Stimulated activated effector memory CD8-positive, alpha-beta T cell treated with anti-CD3 and anti-CD28 coated beads, Interleukin-12 subunit alpha, Interleukin-12 subunit beta, amount 100 ng/mL, for 72 hours (primary cell): ENCODE results near the gene PRKCH.
A peak's percentile ranks its signal among the peaks of the same experiment; 100 is the strongest.

Experiments
- ATAC-seq: fragments of 150-1000 bp; cut with Tn5 transposase; 2 replicates; pipeline ENCODE4 v1.10.0; 2021
- DNase-seq, 2 donors: peaks; one replicate each; pipeline ENCODE4 v3.0.0; 2021 to 2022; ENCODE audit warnings: low spot score in 2 of 2
- H3K27ac Mint-ChIP-seq: one replicate; pipeline ENCODE4 v1.8.0; 2022; ENCODE audit warnings: mild to moderate bottlenecking, mixed read lengths
- H3K36me3 Mint-ChIP-seq: one replicate; pipeline ENCODE4 v1.8.0; 2022; ENCODE audit warnings: mild to moderate bottlenecking, mixed read lengths
- H3K4me1 Mint-ChIP-seq: one replicate; pipeline ENCODE4 v1.8.0; 2022; ENCODE audit warnings: mixed read lengths
- H3K4me3 Mint-ChIP-seq: one replicate; pipeline ENCODE4 v1.8.0; 2022; ENCODE audit warnings: mild to moderate bottlenecking, mixed read lengths
- H3K9me3 Mint-ChIP-seq: one replicate; pipeline ENCODE4 v1.8.0; 2022; ENCODE audit warnings: mixed read lengths

Gene PRKCH

DNA sequence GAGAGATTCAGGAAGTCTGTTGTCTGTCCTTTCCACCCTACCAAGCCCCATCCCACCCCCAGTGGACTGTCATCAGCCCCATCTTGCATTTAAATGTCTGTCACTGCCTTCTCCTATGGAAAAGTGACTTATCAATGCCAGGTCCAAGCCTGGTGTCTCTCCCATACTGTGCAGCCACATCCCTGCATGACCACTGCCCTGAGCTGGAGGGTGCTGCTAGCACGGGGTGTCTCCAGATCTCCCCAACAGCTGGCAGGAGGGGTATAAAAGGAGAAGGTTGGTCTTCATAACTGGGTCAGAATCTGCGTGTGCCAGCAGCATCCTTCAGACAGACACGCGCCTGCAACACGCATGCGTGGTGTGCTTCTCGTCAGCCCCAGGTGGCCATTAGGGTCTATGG is 219.6 kb downstream of the PRKCH start:
- no peak for ATAC-seq
- H3K9me3 Mint-ChIP-seq = no peaks in the 10 kb centered on the region
- no peak for DNase-seq
- H3K36me3 Mint-ChIP-seq = peaks cover 100% of the 10 kb centered on the region
- peaks cover 59% of the 10 kb centered on the region for H3K4me1 Mint-ChIP-seq
- H3K27ac Mint-ChIP-seq = peak overlapping the region; percentile 77
- no peak overlapping the region for H3K4me3 Mint-ChIP-seq

DNA sequence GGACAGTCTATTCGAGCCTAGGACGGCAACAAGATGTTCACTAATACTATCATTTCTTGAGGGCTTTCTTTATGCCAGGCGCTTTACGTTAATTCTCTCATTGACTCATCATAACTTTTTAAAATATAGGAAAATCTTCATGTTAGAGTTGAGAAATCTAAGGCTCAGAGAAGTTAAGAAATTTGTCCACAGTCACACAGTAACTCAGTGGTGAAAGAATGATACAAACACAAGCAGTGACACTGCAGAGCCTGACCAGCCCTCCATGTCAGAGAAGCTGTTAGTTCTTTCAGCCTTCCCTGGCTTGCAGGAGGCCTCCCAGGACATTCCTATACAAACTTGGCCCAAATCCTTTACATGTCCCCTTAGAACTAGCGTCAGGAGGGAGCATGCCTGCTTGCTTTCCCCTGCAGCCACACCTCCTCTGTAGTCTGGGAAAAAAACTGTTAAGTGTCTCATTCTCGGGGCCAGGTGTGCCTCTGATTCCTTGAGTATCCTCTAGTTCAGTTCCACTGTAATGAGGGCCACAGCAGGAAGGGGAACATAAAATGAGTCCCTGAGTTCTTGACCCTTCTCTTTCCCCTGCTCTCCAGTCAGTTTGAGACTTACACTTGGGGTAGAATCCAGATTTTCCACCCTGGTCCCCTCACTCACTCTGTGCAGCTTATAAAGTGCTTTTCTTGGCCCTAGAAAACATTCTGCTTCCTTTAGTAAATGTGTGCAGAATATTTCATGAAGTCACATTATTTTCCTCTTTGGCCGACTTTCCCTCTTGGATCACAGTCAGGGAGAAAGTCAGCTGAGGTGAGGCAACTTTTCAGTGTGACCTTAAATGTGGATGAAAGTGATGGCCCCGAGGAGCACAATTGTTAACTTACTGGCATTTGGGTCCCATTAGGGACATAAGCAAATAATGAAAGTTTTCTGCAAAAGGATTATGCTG is 221.7 kb downstream of the PRKCH start:
- Mint-ChIP-seq H3K9me3 (no peaks in the 10 kb centered on the region), H3K4me3 (no peak overlapping the region), H3K36me3 (peaks cover 100% of the 10 kb centered on the region), H3K27ac (peak overlapping the region; percentile 77), H3K4me1 (peaks cover 40% of the 10 kb centered on the region)
- DNase-seq (no peak), ATAC-seq (no peak)

DNA sequence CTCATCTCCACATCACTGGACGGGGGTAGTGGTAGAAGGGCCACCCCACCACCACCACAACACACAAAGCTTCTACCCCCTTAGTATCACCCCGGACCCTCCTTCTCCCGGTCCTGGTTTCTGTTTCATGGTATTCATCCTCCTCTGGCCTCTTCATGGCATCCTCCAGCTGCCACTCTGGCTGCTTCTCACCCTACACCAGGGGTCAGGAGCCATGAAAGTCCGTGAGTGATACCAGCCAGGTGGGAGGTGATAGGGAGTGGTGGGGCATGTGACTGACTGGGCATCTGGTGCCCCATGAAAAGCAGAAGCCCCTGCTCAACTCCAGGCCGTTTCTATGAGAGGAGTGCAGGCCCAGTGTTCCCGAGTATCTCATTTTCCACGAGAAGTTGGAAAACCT is 222.6 kb downstream of the PRKCH start:
- Mint-ChIP-seq H3K9me3 (no peaks in the 10 kb centered on the region), H3K4me3 (no peak overlapping the region), H3K27ac (peak overlapping the region; percentile 77), H3K36me3 (peaks cover 100% of the 10 kb centered on the region), H3K4me1 (peaks cover 32% of the 10 kb centered on the region)
- DNase-seq (no peak), ATAC-seq (no peak)

DNA sequence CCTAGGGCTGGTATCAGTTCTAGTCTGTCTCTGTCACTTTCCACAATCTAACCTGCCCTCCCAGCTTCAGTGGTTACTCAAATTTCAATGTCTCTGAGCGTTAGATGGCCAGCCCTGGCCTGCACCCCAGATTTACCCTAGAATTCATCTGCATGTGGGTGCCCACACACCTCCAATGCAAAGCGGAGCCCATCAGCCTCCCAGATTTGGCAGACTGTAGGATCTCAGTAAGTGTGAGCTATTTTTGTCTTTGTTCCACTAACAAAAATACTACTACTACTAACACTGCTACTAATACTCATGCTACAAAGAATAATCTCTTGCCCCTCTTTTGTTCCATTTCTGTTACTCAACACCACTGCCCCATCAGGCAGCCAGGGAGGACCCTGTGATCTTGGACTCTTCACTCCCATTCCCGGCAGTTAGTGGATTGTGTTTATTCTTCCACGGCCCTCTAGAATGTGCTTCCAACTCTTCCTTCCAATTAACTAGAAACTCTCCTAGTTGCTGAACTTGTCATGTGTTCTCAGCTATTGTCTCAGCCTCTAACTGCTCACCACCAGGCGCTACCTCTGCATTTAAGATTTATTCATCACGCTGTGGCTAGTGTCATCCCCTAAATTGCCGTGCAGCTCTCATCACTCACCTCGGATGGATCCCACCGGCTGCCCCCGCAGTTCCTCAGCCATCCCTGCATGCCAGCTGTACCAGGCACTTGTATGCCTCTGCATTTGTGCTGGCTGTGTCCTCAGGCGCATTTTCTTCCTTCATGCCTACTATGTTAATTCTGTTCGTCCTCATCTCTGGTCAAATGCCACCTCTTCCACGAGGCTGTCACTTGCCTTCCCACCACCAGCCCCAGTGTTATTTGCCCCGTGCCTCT is 223.3 kb downstream of the PRKCH start:
- ATAC-seq (no peak), DNase-seq (no peak)
- Mint-ChIP-seq H3K27ac (peak overlapping the region; percentile 77), H3K9me3 (no peaks in the 10 kb centered on the region), H3K36me3 (peaks cover 100% of the 10 kb centered on the region), H3K4me1 (peaks cover 31% of the 10 kb centered on the region), H3K4me3 (no peak overlapping the region)

DNA sequence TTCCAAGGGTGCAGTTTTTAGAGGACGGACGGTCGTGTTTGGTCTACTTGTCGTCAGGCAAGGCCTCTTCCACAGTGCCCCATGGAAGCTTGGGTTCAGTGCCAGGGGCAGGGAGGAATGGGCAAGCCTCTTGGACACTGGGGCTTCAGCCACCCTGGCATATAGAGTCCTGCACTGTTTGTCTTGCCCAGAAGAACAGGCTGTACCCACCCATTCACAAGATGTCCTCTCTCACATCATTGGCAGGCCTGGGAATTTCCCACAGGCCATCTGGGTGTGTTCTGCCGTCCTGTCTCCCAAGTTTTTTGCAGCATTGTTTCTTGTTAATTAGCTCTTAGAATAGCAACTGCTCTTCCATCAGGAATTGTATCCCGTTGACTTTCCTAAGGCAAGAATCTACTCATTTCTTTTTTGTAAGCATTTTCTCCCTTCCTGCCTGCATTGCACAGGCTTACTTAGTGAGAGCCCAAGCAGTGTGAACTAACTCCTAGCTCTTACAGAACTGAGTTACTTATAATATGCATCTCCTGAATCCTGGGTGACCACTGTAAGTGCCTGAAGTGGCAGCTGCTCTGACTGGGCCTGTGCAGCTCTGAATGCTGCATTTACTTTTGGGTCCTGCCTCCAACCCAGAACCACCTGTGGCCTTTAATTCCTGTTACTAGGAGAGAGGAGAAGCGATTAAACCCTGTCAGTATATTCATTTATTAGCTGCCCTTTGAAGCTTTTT is 224.5 kb downstream of the PRKCH start:
- ATAC-seq = no peak
- Mint-ChIP-seq H3K4me3 (no peak overlapping the region), H3K4me1 (peaks cover 32% of the 10 kb centered on the region), H3K27ac (peak overlapping the region; percentile 77), H3K9me3 (no peaks in the 10 kb centered on the region), H3K36me3 (peaks cover 100% of the 10 kb centered on the region)
- no peak for DNase-seq

DNA sequence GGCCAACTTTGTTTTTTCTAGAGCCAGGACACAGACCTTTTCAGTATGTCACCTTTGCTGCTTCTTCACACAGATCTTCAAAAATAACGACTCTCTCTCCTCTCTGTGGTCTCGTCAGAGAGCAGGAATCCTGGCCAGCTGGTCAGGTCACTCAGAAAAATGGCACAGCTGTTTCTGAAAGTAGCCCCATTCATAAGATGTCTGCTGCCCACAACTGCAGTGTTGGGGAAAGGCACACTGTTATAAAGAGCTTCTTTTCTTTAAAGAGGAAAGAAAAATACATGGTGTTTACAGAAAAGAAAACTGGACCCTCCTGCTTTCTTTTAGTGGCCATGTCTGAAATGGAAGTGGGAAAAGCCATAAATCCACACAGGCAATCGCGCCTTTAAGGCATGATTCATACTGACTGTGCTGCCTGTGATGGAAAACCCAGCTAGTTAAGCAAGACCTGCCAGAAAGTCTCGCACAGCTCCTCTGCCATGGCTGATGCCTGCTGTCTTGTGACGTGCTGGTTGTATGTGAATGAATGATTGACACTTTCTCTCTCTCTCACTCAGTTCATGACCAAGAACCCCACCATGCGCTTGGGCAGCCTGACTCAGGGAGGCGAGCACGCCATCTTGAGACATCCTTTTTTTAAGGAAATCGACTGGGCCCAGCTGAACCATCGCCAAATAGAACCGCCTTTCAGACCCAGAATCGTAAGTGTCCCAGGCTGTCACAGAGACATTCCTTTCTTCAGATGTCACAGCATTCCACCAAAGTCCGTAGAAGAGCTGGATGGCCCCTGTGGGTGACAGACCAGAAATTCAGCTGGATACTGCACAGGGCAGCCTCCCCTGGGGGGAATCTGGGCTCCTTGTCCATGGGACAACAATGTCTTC is 226.0 kb downstream of the PRKCH start:
- DNase-seq = no peak
- Mint-ChIP-seq H3K27ac (peak overlapping the region; percentile 63), H3K9me3 (no peaks in the 10 kb centered on the region), H3K36me3 (peaks cover 96% of the 10 kb centered on the region), H3K4me3 (no peak overlapping the region), H3K4me1 (peaks cover 41% of the 10 kb centered on the region)
- ATAC-seq = no peak

DNA sequence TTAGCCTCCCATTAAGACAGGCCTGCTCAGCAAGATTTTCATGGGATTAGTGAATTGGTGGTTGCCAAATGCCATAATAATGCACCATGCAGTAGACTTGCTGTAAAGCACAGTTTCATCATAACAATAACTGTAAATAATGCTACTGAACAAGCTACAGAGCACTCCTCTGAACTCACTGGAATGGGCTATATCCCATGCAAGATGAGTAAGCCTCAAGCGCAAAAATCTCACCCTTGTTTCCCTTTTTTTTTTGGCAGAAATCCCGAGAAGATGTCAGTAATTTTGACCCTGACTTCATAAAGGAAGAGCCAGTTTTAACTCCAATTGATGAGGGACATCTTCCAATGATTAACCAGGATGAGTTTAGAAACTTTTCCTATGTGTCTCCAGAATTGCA is 228.0 kb downstream of the PRKCH start:
- ATAC-seq (no peak), DNase-seq (no peak)
- Mint-ChIP-seq H3K27ac (peak overlapping the region; percentile 93), H3K36me3 (peaks cover 96% of the 10 kb centered on the region), H3K4me3 (no peak overlapping the region), H3K9me3 (no peaks in the 10 kb centered on the region), H3K4me1 (peaks cover 60% of the 10 kb centered on the region)

DNA sequence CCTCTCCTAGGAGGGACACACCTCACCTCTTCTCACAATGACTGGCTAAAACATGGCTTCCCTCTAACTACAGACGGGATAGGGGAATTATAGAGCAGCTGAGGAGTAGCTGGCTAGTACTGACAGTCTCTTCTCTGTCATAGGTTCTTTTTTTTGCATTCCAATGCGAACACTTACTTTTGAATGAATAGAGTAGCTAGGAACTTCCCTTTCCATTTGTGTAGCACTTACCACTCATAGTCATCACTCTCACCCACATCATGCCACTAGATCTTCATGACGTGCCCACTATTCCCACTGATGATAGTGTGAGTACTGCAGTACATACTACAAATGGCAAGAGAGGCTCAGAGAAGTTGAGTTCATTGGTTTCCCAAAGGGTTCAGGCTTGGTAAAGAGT is 230.0 kb downstream of the PRKCH start:
- H3K4me1 Mint-ChIP-seq = peaks cover 56% of the 10 kb centered on the region
- no peaks in the 10 kb centered on the region for H3K9me3 Mint-ChIP-seq
- DNase-seq (no peak), ATAC-seq (peak; percentile 89)
- H3K27ac Mint-ChIP-seq = peak overlapping the region; percentile 93
- no peak overlapping the region for H3K4me3 Mint-ChIP-seq
- H3K36me3 Mint-ChIP-seq = peaks cover 76% of the 10 kb centered on the region

DNA sequence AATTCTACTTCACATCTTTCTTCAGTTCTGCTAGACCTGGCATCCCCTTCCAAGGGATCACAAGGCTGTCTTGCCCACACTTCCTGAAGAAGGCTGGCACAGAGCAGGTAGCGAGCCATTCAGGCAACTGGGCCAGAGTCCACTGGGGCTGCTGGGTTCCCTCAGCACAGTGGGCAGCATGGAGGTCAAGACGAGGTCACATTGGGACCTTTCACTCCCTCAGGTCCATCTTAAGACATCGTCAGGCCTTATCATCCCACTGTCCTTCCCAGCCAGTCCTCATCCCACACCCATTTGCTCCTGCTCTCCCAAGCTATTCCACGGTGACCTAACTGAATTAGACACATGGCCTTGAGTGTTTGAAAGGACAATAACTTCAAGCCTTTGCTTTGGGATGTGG is 230.9 kb downstream of the PRKCH start:
- no peaks in the 10 kb centered on the region for H3K9me3 Mint-ChIP-seq
- peaks cover 62% of the 10 kb centered on the region for H3K4me1 Mint-ChIP-seq
- H3K36me3 Mint-ChIP-seq = peaks cover 68% of the 10 kb centered on the region
- no peak for DNase-seq
- ATAC-seq = no peak
- H3K4me3 Mint-ChIP-seq = peak overlapping the region; percentile 59
- H3K27ac Mint-ChIP-seq = peak overlapping the region; percentile 93

DNA sequence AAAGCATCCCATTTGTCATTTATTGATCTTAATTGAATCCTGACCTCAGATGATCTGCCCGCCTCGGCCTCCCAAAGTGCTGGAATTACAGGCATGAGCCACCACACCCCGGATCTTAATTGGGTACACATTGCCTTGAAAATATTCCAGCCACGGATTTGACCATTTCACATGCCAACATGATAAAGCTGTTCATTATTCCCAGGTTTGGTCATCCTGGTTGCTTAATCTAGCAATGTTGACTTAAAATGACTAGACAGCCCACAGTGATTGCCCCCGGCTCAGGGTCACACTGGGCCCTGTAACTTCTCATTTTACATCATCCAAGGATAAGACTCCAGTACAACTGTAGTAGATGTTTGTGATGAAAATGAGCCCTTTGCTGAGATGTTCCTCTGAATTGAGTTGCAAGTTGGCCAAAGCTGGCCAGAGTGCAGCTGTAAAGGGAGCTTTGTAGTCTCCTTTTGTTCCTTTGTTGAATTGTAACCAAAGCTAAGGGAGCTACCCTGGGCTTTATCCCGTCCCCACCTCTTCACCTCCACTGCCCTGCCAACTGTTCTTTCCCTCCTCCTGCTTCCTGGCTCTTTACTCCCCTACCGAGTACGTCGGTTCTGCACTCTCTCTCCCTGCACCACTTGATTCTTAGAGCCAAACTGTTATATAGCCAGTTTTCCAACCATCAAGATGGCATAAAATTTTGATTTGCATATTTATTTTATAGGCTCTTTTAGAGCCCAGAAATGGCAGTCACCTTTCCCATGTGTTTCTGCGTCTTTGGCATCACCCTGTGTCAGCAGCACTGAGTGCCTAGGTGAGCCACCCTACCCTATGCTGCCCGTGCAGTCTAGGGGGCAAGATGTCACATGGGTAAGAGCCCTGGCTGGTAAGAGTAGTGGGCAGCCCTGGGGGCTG is 232.6 kb downstream of the PRKCH start:
- H3K4me3 Mint-ChIP-seq = peak overlapping the region; percentile 59
- H3K27ac Mint-ChIP-seq = peak overlapping the region; percentile 93
- H3K4me1 Mint-ChIP-seq = peaks cover 66% of the 10 kb centered on the region
- H3K36me3 Mint-ChIP-seq = peaks cover 50% of the 10 kb centered on the region
- DNase-seq (no peak), ATAC-seq (no peak)
- H3K9me3 Mint-ChIP-seq = no peaks in the 10 kb centered on the region

DNA sequence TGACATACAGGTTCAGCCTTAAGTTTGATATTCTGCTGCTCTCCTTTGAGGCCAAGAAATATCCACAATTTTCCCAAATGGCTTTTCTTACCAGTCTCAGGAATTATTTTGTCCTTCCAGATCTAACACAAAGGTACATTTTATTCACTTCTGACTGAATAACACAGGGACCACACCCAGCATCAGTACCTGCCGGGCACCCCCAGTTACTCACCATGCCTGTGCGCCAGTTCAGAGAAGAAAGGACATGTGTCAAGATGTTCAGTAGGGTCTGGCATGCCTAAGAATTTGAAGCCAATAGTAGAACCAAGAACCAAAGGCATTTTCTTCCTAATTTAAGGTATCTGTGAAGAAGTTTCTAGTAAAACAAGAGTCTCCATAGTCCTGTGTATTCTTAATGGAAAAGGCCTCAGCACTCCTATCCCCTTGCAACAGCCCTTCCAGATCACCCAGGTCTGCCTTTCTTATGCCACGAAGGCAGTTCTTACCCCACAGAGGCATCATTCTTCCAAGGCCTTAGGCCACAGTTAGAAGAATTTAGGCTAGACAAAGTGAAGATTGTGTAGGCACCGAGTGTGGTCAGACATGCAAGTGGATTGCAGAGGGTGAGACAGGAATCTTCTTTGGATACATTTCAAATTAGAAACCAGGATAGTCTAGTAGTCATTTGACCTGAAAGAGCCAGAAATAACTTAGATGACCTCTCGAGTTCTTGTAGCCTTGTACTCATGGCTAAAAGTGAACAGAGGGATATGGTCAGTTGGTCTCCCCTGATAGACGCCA is 233.9 kb downstream of the PRKCH start:
- H3K36me3 Mint-ChIP-seq = peaks cover 38% of the 10 kb centered on the region

DNA sequence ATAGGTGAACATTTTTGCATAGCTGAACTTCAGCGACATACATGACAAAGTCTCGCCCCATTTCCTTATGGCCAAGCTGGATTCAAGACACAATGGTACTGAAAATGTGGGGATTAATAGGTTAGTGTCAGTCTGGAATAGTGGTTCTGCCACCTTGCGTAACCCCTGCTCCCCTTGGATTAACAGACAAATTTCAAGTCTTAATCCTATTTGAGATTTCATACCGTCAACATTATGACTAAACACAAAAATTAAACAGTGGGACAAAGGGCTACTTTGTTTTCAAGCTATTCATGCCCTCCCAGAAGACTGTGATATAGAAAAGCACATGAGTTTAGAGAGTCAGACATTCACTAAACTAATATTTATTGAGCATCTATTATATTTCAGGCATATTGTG is 235.1 kb downstream of the PRKCH start:
- ATAC-seq = no peak
- no peaks in the 10 kb centered on the region for H3K9me3 Mint-ChIP-seq
- no peak overlapping the region for H3K4me3 Mint-ChIP-seq
- DNase-seq = no peak
- H3K36me3 Mint-ChIP-seq = peaks cover 26% of the 10 kb centered on the region
- peaks cover 57% of the 10 kb centered on the region for H3K4me1 Mint-ChIP-seq
- H3K27ac Mint-ChIP-seq = peak overlapping the region; percentile 93

More for the DNA sequence above, 233.9 kb downstream of the PRKCH start:
- H3K27ac Mint-ChIP-seq = peak overlapping the region; percentile 93
- no peak overlapping the region for H3K4me3 Mint-ChIP-seq
- DNase-seq (no peak), ATAC-seq (no peak)
- H3K9me3 Mint-ChIP-seq = no peaks in the 10 kb centered on the region
- H3K4me1 Mint-ChIP-seq = peaks cover 66% of the 10 kb centered on the region

DNA sequence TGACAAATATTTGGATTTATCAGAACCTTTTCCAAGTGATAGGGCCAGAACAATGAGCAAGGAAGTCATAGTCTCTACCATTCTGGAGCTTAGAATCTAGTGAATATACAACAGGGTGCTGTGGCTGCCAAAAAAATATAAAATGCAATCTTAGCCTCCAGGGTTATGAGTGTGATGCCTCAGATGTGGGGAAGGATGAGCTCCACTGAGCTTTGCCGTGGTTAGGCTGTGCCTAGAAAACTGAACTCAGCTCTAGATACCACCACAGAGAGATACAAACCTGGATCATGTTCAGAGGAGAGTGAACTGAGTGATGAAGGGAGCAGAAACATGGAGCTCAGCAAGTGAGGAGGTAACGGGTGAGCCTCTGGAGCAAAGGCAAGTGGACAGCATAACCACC is 235.9 kb downstream of the PRKCH start:
- ATAC-seq (no peak), DNase-seq (no peak)
- no peaks in the 10 kb centered on the region for H3K9me3 Mint-ChIP-seq
- H3K27ac Mint-ChIP-seq = peak overlapping the region; percentile 93
- peaks cover 57% of the 10 kb centered on the region for H3K4me1 Mint-ChIP-seq
- no peak overlapping the region for H3K4me3 Mint-ChIP-seq
- H3K36me3 Mint-ChIP-seq = peaks cover 22% of the 10 kb centered on the region
